ENCODE results near the gene COPRS.
A peak's percentile ranks its signal among the peaks of the same experiment; 100 is the strongest.

COPRS gene

GRCh38 chr17:31858642-31859486 is at the start of gene COPRS:
TSS of gene COPRS (minus strand) at chr17:31859244. CDS start at chr17:31859199, 45 bp downstream.
- TF ChIP-seq, protein P1, sequence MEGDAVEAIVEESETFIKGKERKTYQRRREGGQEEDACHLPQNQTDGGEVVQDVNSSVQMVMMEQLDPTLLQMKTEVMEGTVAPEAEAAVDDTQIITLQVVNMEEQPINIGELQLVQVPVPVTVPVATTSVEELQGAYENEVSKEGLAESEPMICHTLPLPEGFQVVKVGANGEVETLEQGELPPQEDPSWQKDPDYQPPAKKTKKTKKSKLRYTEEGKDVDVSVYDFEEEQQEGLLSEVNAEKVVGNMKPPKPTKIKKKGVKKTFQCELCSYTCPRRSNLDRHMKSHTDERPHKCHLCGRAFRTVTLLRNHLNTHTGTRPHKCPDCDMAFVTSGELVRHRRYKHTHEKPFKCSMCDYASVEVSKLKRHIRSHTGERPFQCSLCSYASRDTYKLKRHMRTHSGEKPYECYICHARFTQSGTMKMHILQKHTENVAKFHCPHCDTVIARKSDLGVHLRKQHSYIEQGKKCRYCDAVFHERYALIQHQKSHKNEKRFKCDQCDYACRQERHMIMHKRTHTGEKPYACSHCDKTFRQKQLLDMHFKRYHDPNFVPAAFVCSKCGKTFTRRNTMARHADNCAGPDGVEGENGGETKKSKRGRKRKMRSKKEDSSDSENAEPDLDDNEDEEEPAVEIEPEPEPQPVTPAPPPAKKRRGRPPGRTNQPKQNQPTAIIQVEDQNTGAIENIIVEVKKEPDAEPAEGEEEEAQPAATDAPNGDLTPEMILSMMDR (IDR thresholded peaks at IDR 0.05; ENCODE audit: control extremely low read depth, extremely low read depth, low read depth, missing control alignments) = peak; percentile 26
- DNase-seq (ENCODE audit: extremely low spot score) = peak; percentile 96
- POLR2A ChIA-PET = interaction anchor here (0.6 kb wide), 1 partner anchor 465 kb away, joined by 10 read pairs; no protein-coding TSS in a partner anchor
- CTCF ChIA-PET = interaction anchor here (0.7 to 2.6 kb wide), 4 partner anchors 11 to 43 kb away, joined by 3 to 8 read pairs (median 6); partner anchors contain the start of gene UTP6

- ChIA-PET CTCF (interaction anchor here (1.3 kb wide), 1 partner anchor 9 kb away, joined by 4 read pairs; no protein-coding TSS in a partner anchor), POLR2A (interaction anchor here (0.7 kb wide), 1 partner anchor 13 kb away, joined by 3 read pairs; no protein-coding TSS in a partner anchor)
- DNase-seq (ENCODE audit: extremely low spot score) = no peak
- TF ChIP-seq, protein P1 (IDR thresholded peaks at IDR 0.05; ENCODE audit: control extremely low read depth, extremely low read depth, low read depth, missing control alignments) = no peak
Measured at GRCh38 chr17:31908386-31908785, 49.3 kb upstream of the COPRS start.

DNA sequence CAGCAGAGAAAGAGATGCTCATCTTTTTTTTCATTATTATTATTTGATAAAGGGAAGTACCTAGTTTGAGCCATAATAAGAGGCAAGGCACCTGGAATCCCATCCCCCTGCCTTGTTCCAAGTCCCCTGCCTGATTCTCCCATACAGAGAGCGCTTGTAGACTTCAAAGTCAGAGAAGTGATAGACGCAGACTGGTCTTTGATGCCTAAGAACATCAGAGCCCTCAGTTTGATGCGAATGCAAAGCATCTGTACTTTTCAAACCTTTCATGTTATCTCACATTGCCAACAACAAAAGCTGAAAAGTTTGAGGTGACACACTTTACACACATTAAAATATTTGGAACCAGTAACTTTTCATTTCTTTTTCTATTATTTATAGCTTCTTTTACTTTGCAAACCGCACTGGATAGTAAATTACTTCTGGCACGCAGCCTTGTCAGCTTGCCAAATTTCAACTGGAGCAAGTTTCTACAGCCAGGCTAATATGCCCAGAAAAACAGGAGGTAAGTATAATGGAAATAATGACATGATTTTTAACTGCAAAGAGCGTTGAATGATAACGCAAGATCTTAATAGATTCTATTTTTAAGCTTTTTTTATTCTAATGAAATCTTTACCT is 48.4 kb upstream of the COPRS start:
- TF ChIP-seq, protein P1 (IDR thresholded peaks at IDR 0.05; ENCODE audit: control extremely low read depth, extremely low read depth, low read depth, missing control alignments) = no peak
- ChIA-PET CTCF (interaction anchor here (1.3 kb wide), 1 partner anchor 10 kb away, joined by 4 read pairs; no protein-coding TSS in a partner anchor), POLR2A (no interaction called here)
- no peak for DNase-seq (ENCODE audit: extremely low spot score)

DNA sequence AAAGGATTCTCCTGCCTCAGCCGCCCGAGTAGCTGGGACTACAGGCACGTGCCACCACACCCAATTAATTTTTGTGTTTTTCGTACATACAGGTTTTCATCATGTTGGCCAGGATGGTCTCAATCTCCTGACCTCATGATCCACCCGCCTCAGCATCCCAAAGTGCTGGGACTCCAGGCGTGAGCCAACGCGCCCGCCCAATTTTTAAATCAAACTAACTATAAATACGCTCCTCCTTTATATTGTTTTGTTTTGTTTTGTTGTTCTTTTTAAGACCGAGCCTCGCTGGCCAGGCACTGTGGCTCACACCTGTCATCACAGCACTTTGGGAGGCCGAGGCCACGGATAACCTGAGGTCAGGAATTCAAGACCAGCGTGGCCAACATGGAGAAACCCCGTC is 44.4 kb upstream of the COPRS start:
- ChIA-PET CTCF (interaction anchor here (1.0 to 1.9 kb wide), 2 partner anchors 10 to 12 kb away, joined by 3 to 6 read pairs; no protein-coding TSS in a partner anchor), POLR2A (no interaction called here)
- TF ChIP-seq, protein P1 (IDR thresholded peaks at IDR 0.05; ENCODE audit: control extremely low read depth, extremely low read depth, low read depth, missing control alignments) = no peak
- no peak for DNase-seq (ENCODE audit: extremely low spot score)

DNA sequence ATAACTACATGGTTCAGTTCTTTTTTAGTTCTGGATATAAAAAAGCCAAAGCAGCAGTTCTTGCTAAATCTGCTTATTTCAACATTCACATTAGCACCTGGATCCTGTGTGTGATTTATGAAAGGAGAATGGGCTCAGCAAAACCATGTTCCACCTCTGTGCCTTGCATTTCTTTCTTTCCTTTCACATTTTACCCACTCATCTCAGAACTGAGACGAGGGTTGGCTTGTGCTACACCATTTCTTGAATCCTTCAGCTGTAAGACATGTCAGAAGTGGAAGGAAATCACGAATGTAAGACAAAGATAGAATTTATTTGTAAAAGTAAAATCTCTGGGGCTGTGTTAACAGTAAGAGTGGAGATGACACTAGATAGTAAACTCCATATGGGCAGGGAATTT is 43.6 kb upstream of the COPRS start:
- POLR2A ChIA-PET = no interaction called here
- CTCF ChIA-PET = interaction anchor here (0.8 to 2.2 kb wide), 7 partner anchors 8 to 60 kb away, joined by 3 to 15 read pairs (median 4); partner anchors contain the start of gene COPRS
- DNase-seq (ENCODE audit: extremely low spot score) = peak; percentile 26
- TF ChIP-seq, protein P1 (IDR thresholded peaks at IDR 0.05; ENCODE audit: control extremely low read depth, extremely low read depth, low read depth, missing control alignments) = no peak

DNA sequence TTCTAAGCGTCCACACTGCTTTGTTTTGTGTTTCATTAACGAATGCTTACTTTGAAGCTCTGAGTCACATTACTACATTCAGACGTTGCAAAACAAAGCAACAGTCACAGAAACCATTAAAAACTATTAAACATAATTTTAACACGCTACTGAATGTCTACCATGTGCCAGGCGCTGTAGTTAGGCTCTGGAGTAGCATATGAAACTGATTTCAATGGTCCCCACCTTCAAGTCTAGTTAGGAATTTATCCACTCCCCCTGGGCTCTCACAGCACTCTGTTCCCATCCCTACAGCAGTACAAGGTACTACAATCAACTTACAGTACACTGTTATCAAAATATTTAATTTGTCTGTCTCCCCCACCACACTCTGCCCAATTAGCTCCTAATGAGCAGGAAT is 41.8 kb upstream of the COPRS start:
- CTCF ChIA-PET = interaction anchor here (0.6 to 2.2 kb wide), 21 partner anchors 8 to 462 kb away, joined by 3 to 15 read pairs (median 5); partner anchors contain the start of gene COPRS
- DNase-seq (ENCODE audit: extremely low spot score) = no peak
- POLR2A ChIA-PET = interaction anchor here (1.0 kb wide), 1 partner anchor 10 kb away, joined by 5 read pairs; no protein-coding TSS in a partner anchor
- TF ChIP-seq, protein P1 (IDR thresholded peaks at IDR 0.05; ENCODE audit: control extremely low read depth, extremely low read depth, low read depth, missing control alignments) = no peak
